MM.1S (cell line): Measurements from ENCODE around the gene PUS1.

ENCODE experiments used
- DNase-seq: peaks from one replicate; pipeline ENCODE4 v3.0.0-alpha.2; 2015
- H2AFZ ChIP-seq: fragments of 300-600 bp; sonication (generic); 2 replicates; pipeline ENCODE4 v1.6.0; 2016; ENCODE audit warnings: antibody characterized with exemption, low read length
- H3F3A ChIP-seq: fragments of 300-600 bp; sonication (generic); 2 replicates; pipeline ENCODE4 v1.6.1; 2016; ENCODE audit warnings: mild to moderate bottlenecking, antibody characterized with exemption, low read length, moderate library complexity, mixed read lengths; ENCODE audit not compliant: insufficient read depth
- H3K27ac ChIP-seq: fragments of 300-600 bp; sonication (generic); 2 replicates; pipeline ENCODE4 v1.5.1; 2016; ENCODE audit warnings: mild to moderate bottlenecking, low read length
- H3K27me3 ChIP-seq: fragments of 300-600 bp; sonication (generic); replicated peaks from 2 replicates; pipeline ENCODE4 v1.6.0; 2016; ENCODE audit warnings: low read length; ENCODE audit not compliant: insufficient read depth
- H3K36me3 ChIP-seq: fragments of 300-600 bp; sonication (generic); replicated peaks from 2 replicates; pipeline ENCODE4 v1.6.1; 2016; ENCODE audit warnings: mild to moderate bottlenecking, low read length, mixed read lengths; ENCODE audit not compliant: insufficient read depth
- H3K4me1 ChIP-seq: fragments of 300-600 bp; sonication (generic); 2 replicates; pipeline ENCODE4 v1.6.1; 2016; ENCODE audit warnings: low read length, mixed read lengths
- H3K4me2 ChIP-seq: fragments of 300-600 bp; sonication (generic); 2 replicates; pipeline ENCODE4 v1.6.0; 2016; ENCODE audit warnings: low read depth, low read length
- H3K4me3 ChIP-seq: fragments of 300-600 bp; sonication (generic); 2 replicates; pipeline ENCODE4 v1.5.1; 2016; ENCODE audit warnings: low read length, mixed read lengths
- H3K79me2 ChIP-seq: fragments of 300-600 bp; sonication (generic); 2 replicates; pipeline ENCODE4 v1.6.1; 2016; ENCODE audit warnings: mixed run types, low read length, mixed read lengths
- H3K9ac ChIP-seq: fragments of 300-600 bp; sonication (generic); 2 replicates; pipeline ENCODE4 v1.6.1; 2016; ENCODE audit warnings: low read length, mixed read lengths
- H3K9me2 ChIP-seq: fragments of 300-600 bp; sonication (generic); replicated peaks from 2 replicates; pipeline ENCODE4 v1.6.1; 2016; ENCODE audit warnings: mild to moderate bottlenecking, low read length, mixed read lengths; ENCODE audit not compliant: insufficient read depth
- H3K9me3 ChIP-seq: fragments of 300-600 bp; sonication (generic); replicated peaks from 2 replicates; pipeline ENCODE4 v1.6.1; 2016; ENCODE audit warnings: mild to moderate bottlenecking, low read length, mixed read lengths; ENCODE audit not compliant: insufficient read depth
- H4K20me1 ChIP-seq: fragments of 300-600 bp; sonication (generic); 2 replicates; pipeline ENCODE4 v1.6.1; 2016; ENCODE audit warnings: mild to moderate bottlenecking, low read length, moderate library complexity, mixed read lengths; ENCODE audit not compliant: insufficient read depth
- CTCF ChIP-seq: fragments of 300-600 bp; sonication (generic); IDR thresholded peaks from 2 replicates; pipeline ENCODE4 v1.5.1; 2016; ENCODE audit warnings: antibody characterized with exemption, low read length, mixed read lengths
- EZH2 ChIP-seq: fragments of 300-600 bp; sonication (generic); optimal IDR thresholded peaks from 2 replicates; pipeline ENCODE3; 2017; ENCODE audit warnings: low read depth, mild to moderate bottlenecking, antibody characterized with exemption, low read length, mixed read lengths
- EZH2phosphoT487 ChIP-seq: fragments of 300-600 bp; sonication (generic); IDR thresholded peaks from 2 replicates; pipeline ENCODE4 v1.6.1; 2018; ENCODE audit warnings: antibody characterized with exemption, low read length

The PUS1 gene

DNA sequence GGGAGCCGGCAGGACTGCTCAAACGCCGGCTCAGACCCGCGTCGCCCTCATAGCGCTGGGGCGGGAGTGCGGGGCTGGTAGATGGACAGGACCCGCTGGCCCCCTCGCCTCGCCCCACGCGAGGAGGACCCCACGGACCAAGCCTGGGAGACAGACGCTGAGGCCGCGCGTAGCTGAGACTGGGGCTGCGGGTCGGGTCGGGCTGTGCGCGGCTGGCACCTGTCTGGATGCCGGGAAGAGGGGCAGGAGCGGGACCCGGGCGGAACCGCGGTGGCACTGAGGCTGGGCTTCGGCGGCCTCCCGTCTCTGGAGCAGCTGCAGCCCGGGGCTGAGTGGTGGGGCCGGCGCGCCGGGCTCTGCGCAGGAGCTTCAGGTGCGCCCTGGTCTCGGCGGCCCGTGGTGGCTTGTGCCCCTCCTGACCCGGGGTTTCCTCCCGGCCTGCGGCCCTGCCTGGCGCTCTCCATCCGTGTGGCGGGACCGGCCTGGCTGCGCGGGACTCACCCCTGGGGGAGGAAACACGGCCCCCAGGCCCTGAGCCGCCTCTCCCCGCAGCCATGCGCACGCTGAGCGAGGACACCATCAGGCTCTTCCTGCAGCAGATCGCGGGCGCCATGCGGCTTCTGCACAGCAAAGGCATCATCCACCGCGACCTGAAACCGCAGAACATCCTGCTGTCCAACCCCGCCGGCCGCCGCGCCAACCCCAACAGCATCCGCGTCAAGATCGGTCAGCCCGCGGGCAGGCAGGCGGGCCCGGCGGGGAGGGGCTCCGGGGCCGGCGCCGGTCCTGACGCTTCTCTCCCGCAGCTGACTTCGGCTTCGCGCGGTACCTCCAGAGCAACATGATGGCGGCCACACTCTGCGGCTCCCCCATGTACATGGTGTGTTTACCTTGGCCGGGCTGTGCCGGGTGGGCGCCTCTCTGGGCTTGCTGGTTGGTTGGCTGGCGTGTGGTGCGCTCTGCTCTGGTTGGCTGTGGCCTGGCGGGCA lies 20.7 kb upstream of the PUS1 start:
- Histone ChIP-seq H3K4me3 (no peak overlapping the region), H3K9me3 (no peaks in the 10 kb centered on the region), H3K4me2 (no peak overlapping the region), H3K27me3 (no peaks in the 10 kb centered on the region), H3F3A (no peaks in the 10 kb centered on the region), H3K9ac (no peak overlapping the region), H3K36me3 (no peaks in the 10 kb centered on the region), H4K20me1 (no peaks in the 10 kb centered on the region), H3K27ac (no peak overlapping the region), H3K4me1 (no peaks in the 10 kb centered on the region), H3K9me2 (no peaks in the 10 kb centered on the region), H3K79me2 (no peaks in the 10 kb centered on the region), H2AFZ (no peak overlapping the region)
- TF ChIP-seq EZH2 = no peak
- no peak for TF ChIP-seq EZH2phosphoT487
- TF ChIP-seq CTCF = no peak
- DNase-seq = no peak

- DNase-seq = no peak
- Histone ChIP-seq H3K27me3 (no peaks in the 10 kb centered on the region), H3K4me2 (no peak overlapping the region), H4K20me1 (no peaks in the 10 kb centered on the region), H3K9ac (no peak overlapping the region), H3K9me2 (no peaks in the 10 kb centered on the region), H3K79me2 (no peaks in the 10 kb centered on the region), H3F3A (no peaks in the 10 kb centered on the region), H3K4me1 (no peaks in the 10 kb centered on the region), H3K27ac (no peak overlapping the region), H2AFZ (no peak overlapping the region), H3K4me3 (no peak overlapping the region), H3K36me3 (no peaks in the 10 kb centered on the region), H3K9me3 (no peaks in the 10 kb centered on the region)
- no peak for TF ChIP-seq CTCF
- TF ChIP-seq EZH2 = no peak
- TF ChIP-seq EZH2phosphoT487 = no peak
Measured at GRCh38 chr12:131909081-131909751, 19.9 kb upstream of the PUS1 start.

- no peaks in the 10 kb centered on the region for H3K36me3 ChIP-seq
- H4K20me1 ChIP-seq = no peaks in the 10 kb centered on the region
- no peaks in the 10 kb centered on the region for H3K4me1 ChIP-seq
- H3K79me2 ChIP-seq = no peaks in the 10 kb centered on the region
- no peak overlapping the region for H3K4me2 ChIP-seq
- no peak overlapping the region for H3K27ac ChIP-seq
- H3K9ac ChIP-seq = no peak overlapping the region
- H3K4me3 ChIP-seq = no peak overlapping the region
- H3K9me3 ChIP-seq = no peaks in the 10 kb centered on the region
- no peak overlapping the region for H2AFZ ChIP-seq
- TF ChIP-seq EZH2phosphoT487 = no peak
- no peak for TF ChIP-seq EZH2
- no peak for TF ChIP-seq CTCF
- no peaks in the 10 kb centered on the region for H3K27me3 ChIP-seq
- no peaks in the 10 kb centered on the region for H3F3A ChIP-seq
- no peaks in the 10 kb centered on the region for H3K9me2 ChIP-seq
- no peak for DNase-seq
Measured at GRCh38 chr12:131909752-131910219, 19.3 kb upstream of the PUS1 start.
